ENCODE data around the gene KCNAB3.
A peak's percentile ranks its signal among the peaks of the same experiment; 100 is the strongest.

Gene KCNAB3

GRCh38 chr17:7940034-7940433, 10.4 kb upstream of the KCNAB3 start:
- no peak for DNase-seq

DNA sequence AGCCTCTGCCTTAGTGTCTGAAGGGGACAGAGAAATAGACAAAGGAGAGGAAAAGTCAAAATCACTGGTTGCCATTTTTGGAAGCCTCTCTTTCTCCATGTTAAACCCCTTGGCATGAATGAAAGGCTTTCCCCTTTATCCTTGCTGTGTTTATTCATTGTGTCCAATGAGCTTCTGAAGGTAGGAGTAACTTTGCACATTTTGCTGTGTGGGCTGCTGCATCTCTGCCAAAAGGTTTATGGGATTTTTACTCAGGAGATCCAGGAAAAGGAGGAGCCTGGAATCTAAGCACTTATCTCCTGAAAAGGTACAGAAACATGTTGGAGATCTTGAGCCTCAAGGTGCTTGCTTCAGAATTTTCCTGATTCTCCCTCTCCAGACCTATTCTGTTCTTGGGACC, 6.2 kb upstream of the KCNAB3 start:
- DNase-seq, result no peak

DNA sequence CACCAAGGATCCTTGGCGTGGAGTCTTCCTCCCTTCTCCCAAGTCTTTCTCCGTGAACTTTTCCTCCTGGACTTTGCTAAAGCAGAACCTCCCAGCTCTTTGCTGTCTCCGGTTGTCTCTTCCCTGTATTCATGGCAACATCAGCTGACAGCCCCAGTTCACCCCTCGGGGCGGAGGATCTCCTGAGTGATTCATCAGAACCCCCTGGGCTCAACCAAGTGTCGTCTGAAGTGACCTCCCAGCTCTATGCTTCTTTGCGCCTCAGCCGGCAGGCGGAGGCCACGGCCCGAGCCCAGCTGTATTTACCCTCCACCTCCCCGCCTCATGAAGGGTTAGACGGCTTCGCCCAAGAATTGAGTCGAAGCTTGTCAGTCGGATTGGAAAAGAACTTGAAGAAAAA, 3.3 kb upstream of the KCNAB3 start:
- peak; percentile 46 for DNase-seq

DNA sequence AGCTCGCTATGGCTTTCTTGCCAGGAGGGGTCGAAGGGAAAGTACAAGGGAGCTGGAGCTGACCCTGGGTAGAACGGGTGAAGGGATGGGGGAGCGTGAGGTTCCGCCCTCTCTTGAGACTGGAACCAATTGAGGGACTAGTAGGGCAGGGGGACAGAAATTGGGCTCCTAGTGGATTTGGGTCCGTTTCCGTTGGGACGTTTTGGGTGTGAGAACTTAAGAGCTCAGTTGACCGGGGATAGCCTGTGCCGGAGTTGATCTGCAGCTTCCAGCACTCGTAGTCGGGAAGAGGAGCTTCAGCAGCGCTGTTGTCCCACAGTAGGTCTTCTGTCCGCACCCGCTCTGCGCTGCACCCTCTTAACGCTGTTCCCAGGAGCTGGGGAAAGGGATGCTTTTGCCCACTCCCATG, 2.8 kb upstream of the KCNAB3 start:
- no peak for DNase-seq

DNA sequence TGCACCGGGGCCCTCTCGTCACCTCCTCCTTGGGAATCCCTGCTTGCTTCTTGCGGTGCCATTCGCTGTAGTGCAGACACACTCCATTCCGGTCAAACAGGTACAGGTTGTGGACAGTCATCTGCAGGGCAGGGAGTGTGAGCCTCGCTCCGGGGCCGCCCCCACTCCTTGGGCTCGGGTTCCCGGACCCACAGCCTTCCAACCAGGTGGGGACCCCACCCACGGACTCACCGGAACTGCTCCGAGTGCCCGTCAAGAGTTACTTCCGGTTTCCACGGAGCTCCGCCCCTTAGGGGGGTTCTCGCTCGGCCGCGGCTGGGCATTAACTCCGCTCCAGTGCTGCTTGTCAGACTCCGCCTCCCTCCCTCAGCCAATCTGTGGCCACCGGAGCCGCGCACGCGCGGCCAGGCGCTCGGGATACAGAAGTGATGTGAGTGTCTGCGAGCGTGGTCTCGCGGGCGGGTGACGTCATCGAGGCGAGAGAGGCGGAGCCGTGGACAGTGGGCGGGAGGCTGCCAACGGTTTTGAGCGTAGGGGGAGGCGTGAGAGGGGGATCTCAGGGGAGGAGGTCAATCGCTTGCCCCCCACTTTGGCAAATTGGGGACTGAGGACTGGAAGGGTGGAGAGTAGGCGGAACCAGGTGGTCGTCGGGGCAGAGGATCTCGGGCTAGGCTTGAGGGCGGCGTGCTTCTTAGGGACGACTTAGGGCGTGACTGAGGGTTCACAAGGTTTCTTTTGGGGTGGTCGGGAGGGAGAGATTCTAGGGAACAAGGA, 2.2 kb upstream of the KCNAB3 start, which contains the start of the genes CNTROB and TRAPPC1:
TSS of gene CNTROB (plus strand) at position 498 of the 774 bp plus-strand sequence. CDS start 874 bp downstream, outside the sequence.
TSS of gene TRAPPC1 (minus strand) at position 238 of the 774 bp plus-strand sequence. CDS start at position 121, 117 bp downstream.
- peak; percentile 100 for DNase-seq

- no peak for DNase-seq
Measured at GRCh38 chr17:7930841-7931631, 1.4 kb upstream of the KCNAB3 start.

DNA sequence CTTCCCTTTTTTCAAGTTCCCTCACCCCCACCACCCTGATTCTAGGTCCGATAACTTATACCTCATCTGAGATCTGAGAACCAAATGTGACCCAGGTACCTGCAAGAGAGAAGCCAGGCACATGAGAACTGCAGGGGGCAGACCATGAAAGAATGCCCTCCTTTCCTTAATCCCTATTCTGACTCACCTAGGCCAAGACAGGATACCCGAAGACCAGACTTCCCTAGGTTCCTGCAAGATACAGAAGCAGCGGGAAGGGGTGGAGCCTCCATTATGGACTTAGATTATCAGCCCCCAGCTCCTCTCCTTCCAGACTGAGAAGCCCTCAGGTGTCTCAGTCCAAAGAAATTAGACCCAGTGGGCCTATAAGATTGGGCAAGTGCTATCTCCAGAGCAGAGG, 2.1 kb downstream of the KCNAB3 start:
- no peak for DNase-seq

GRCh38 chr17:7922845-7923628, 6.6 kb downstream of the KCNAB3 start:
- DNase-seq, result peak; percentile 93

DNA sequence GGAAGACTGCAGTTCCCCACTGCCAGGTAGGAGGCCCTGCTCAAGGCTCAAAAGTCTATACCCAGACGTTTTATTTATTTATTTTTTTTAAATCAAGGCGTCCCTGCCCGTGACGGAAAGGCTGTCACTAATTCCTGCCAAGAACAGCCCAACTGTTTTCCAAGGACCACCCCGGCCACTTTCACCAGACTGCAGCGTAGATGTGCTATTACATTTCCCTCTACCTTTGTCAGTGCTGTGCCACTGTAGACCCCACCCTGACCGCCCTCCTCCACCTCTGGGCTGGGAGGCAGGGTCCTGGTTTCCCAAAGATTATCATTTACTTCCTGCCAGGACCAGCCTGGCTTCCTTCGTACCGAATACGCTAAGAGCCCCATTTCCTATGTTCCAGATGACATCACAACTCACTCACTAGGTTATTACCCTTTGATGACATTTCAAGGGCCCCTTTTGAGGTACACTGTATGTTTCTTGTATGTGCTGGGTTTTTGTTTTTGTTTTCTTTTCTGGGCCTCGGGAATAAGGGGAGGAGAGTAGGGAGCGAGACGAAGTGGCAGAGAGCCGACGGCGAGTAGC, 7.3 kb downstream of the KCNAB3 start:
- peak; percentile 34 for DNase-seq

- DNase-seq, result no peak
Measured at GRCh38 chr17:7916808-7917207, 12.8 kb downstream of the KCNAB3 start.

DNA sequence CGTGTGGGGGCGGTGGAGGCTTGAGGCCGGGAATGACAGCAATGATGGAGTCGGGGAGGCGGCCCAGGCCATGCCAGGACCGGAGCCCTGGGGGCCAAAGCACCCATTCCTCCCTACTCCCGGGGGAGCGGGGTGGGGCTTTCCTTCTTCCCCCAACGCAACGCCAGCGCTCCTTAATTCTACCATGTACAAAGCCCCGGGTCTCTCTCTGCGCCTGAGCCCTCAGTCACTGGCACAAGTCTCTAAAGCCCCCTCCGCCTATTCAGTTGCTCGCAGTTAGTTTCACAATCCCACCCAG, 13.3 kb downstream of the KCNAB3 start:
- DNase-seq, result no peak

DNA sequence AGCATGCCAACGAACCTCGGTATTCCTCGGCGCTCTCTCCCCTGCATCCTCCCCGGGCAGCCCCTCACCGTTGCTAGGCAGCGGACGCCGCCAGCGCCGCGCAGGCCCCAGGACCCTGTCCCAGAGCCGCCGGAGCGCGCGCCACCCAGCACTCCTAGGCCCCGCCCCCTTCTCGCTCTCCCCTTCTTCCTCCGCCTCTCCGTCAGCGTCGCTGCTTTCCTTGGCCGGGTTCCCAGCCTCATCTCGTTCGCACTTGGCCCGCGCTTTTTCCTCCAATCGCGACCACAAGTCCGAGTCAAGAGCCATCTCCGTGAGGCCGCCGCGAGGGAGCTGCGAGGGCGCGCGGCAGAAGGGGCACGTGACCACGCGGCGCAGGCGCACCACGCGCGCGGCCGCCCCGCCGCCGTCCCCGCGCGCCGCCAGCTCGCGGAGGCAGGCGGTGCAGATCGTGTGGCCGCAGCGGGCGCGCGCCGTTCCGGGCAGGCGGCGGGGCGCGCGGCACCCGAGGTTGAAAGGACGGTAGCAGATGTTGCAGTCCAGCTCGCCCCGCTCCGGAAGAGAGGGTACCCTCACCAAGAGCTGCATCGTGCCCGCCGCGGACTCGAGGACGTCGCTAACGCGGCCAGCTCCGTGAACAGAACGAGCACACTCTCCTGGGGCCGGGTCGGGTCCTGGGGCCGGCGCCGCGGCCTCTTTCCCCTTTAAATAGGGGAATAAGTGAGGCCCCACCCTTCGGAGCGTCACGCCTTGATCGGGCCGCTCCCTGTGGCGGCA, 13.9 kb downstream of the KCNAB3 start, which contains the start of gene RNF227:
TSS of gene RNF227 (minus strand) at position 679 of the 774 bp plus-strand sequence. CDS start at position 585, 94 bp downstream.
- peak; percentile 98 for DNase-seq

- DNase-seq, result no peak
Measured at GRCh38 chr17:7915179-7915610, 14.5 kb downstream of the KCNAB3 start.

- no peak for DNase-seq
Measured at GRCh38 chr17:7912927-7913524, 16.6 kb downstream of the KCNAB3 start.

GRCh38 chr17:7911116-7911515, 18.5 kb downstream of the KCNAB3 start:
- DNase-seq, result no peak

DNA sequence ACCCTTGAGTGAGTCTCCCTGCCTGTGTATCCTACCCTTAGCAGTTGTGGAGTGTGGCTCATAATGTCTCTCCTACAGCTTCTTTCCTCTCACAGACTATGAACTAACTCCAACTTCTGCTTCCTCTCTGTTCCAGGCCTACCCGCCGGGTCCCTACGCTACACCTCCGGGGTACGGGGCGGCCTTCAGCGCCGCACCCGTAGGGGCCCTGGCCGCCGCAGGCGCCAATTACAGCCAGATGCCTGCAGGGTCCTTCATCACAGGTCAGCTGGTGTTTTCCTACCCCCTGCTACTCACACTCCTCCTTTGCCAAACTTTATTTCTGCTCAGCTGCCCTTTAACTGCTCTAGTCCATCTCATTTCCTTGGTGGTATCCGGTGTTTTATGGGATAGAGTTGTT, 18.9 kb downstream of the KCNAB3 start:
- no peak for DNase-seq

DNA sequence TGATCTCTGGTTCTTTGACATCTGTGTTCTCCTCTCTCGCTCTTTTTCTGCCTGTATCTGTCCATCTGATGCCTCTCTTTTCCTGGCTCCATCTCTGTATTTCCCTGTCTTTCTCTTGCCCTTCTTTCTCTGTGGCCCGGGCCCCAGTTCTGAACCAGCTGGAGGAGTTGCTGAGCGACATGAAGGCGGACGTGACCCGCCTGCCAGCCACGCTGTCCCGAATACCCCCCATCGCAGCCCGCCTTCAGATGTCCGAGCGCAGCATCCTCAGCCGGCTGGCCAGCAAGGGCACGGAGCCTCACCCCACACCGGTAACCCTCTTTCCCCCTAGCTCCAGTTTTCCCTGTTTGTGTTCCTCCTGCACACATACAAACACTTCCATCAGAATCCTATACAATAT, 19.4 kb downstream of the KCNAB3 start:
- no peak for DNase-seq

GRCh38 chr17:7909089-7909488, 20.6 kb downstream of the KCNAB3 start:
- no peak for DNase-seq

GRCh38 chr17:7903154-7904103, 26.2 kb downstream of the KCNAB3 start:
- no peak for DNase-seq

DNA sequence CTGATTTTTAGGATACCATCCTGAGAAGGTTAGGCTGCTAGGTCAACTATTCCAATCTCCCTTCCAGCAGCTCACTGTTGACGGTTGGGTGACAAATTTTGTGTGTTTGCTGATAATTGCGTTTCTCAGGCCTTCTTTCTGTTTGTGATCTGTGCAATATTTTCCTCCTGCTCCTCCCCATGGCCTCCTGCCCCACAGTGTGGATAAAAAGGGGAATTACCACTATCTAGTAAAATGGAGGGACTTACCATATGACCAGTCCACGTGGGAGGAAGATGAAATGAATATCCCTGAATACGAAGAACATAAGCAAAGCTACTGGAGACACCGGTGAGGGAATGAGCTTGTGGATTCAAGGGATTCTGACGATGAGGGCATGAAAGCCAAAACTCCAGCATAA, 31.9 kb downstream of the KCNAB3 start:
- DNase-seq, result peak; percentile 58

All from right hindlimb (tissue), 1 donor.